Sigmoid colon (tissue), 4 donors: ENCODE results near the gene SCFD1.

Source experiments
- POLR2A ChIP-seq, 2 donors: fragments of 450-650 bp; IDR thresholded peaks; one replicate each; pipeline ENCODE4 v1.6.1; 2016; ENCODE audit warnings: antibody characterized with exemption in 2 of 2, mild to moderate bottlenecking in 2 of 2, moderate library complexity in 2 of 2
- POLR2AphosphoS5 ChIP-seq, 4 donors: sonication (generic); formaldehyde crosslinking; IDR thresholded peaks; one replicate each; pipeline ENCODE4 v1.6.1; 2017; ENCODE audit warnings: antibody characterized with exemption in 4 of 4
- TF ChIP-seq, protein P1 (sequence below), 4 experiments: fragments of 450-650 bp in 3 of 4; fragments of 200-600 bp in 1 of 4; IDR thresholded peaks; one replicate each; pipeline ENCODE4 v1.5.1; 2016 to 2019; ENCODE audit warnings: antibody characterized with exemption in 4 of 4, mild to moderate bottlenecking in 3 of 4, moderate library complexity in 2 of 4

DNA sequence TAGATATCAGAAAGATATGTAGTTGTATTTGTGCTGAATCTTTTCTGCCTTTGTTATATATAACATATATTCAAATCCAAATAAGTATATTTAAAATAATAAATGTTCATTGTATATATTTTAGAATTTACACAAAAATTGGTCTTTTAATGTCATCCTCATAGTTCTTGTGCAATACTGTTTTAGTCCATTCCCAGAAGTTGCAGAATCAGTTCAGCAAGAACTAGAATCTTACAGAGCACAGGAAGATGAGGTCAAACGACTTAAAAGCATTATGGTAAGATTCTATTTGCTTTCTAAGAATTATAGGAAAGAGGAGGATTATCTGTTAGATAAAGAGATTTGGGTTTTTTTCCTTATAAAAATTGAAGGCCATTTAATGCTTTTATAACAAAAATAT, 51.0 kb downstream of the SCFD1 start:
- TF ChIP-seq POLR2AphosphoS5 (IDR thresholded peaks at IDR 0.05) (no peak), POLR2A (IDR thresholded peaks at IDR 0.05) (no peak)
- TF ChIP-seq, protein P1, sequence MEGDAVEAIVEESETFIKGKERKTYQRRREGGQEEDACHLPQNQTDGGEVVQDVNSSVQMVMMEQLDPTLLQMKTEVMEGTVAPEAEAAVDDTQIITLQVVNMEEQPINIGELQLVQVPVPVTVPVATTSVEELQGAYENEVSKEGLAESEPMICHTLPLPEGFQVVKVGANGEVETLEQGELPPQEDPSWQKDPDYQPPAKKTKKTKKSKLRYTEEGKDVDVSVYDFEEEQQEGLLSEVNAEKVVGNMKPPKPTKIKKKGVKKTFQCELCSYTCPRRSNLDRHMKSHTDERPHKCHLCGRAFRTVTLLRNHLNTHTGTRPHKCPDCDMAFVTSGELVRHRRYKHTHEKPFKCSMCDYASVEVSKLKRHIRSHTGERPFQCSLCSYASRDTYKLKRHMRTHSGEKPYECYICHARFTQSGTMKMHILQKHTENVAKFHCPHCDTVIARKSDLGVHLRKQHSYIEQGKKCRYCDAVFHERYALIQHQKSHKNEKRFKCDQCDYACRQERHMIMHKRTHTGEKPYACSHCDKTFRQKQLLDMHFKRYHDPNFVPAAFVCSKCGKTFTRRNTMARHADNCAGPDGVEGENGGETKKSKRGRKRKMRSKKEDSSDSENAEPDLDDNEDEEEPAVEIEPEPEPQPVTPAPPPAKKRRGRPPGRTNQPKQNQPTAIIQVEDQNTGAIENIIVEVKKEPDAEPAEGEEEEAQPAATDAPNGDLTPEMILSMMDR (IDR thresholded peaks at IDR 0.05), result no peak
